Hepatocyte (in vitro differentiated cells): ENCODE data around the gene SPX. TPM values are rescaled to one million over a fixed set of nuclear protein-coding genes. Genes with fewer than 3 reads are reported as not detected.

ENCODE experiments used
- DNase-seq: peaks from one replicate; pipeline ENCODE4 v3.0.0-alpha.2; 2016; ENCODE audit warnings: low spot score
- H2AFZ ChIP-seq: fragments of 200-600 bp; sonication (generic); 2 replicates; pipeline ENCODE4 v1.6.0; 2016; ENCODE audit warnings: antibody characterized with exemption, mild to moderate bottlenecking
- H3K27ac ChIP-seq: fragments of 200-600 bp; sonication (generic); 2 replicates; pipeline ENCODE4 v1.5.1; 2016; ENCODE audit warnings: mild to moderate bottlenecking
- H3K27me3 ChIP-seq: fragments of 200-600 bp; sonication (generic); 2 replicates; pipeline ENCODE4 v1.6.1; 2016
- H3K36me3 ChIP-seq: fragments of 200-600 bp; sonication (generic); replicated peaks from 2 replicates; pipeline ENCODE4 v1.5.1; 2016; ENCODE audit warnings: low read depth; ENCODE audit not compliant: insufficient read depth
- H3K4me1 ChIP-seq: fragments of 200-600 bp; sonication (generic); 2 replicates; pipeline ENCODE4 v1.5.1; 2016; ENCODE audit warnings: mild to moderate bottlenecking, moderate library complexity; ENCODE audit not compliant: insufficient read depth
- H3K4me2 ChIP-seq: fragments of 200-600 bp; sonication (generic); 2 replicates; pipeline ENCODE4 v1.6.0; 2016
- H3K4me3 ChIP-seq: fragments of 200-600 bp; sonication (generic); 2 replicates; pipeline ENCODE4 v1.5.1; 2016; ENCODE audit warnings: mild to moderate bottlenecking
- H3K79me2 ChIP-seq: fragments of 200-600 bp; sonication (generic); 2 replicates; pipeline ENCODE4 v1.6.0; 2017; ENCODE audit warnings: mild to moderate bottlenecking
- H3K9me2 ChIP-seq: fragments of 200-600 bp; sonication (generic); replicated peaks from 2 replicates; pipeline ENCODE4 v1.6.0; 2017; ENCODE audit warnings: mild to moderate bottlenecking; ENCODE audit not compliant: insufficient read depth
- H3K9me3 ChIP-seq: fragments of 200-600 bp; sonication (generic); 2 replicates; pipeline ENCODE4 v1.5.1; 2016; ENCODE audit warnings: low read depth, mild to moderate bottlenecking
- H4K20me1 ChIP-seq: fragments of 200-600 bp; sonication (generic); 2 replicates; pipeline ENCODE4 v1.6.0; 2016; ENCODE audit warnings: mild to moderate bottlenecking; ENCODE audit not compliant: insufficient read depth, poor library complexity, severe bottlenecking
- CTCF ChIP-seq: fragments of 200-600 bp; sonication (generic); IDR thresholded peaks from 2 replicates; pipeline ENCODE4 v1.5.1; 2016; ENCODE audit warnings: antibody characterized with exemption, mild to moderate bottlenecking; ENCODE audit not compliant: poor library complexity
- EZH2 ChIP-seq: fragments of 200-600 bp; sonication (generic); IDR thresholded peaks from 2 replicates; pipeline ENCODE4 v1.6.1; 2016; ENCODE audit warnings: antibody characterized with exemption, mild to moderate bottlenecking, borderline replicate concordance
- EZH2phosphoT487 ChIP-seq: fragments of 200-600 bp; sonication (generic); IDR thresholded peaks from one replicate; pipeline ENCODE4 v1.6.1; 2018; ENCODE audit warnings: antibody characterized with exemption, mild to moderate bottlenecking, low read depth, moderate library complexity; ENCODE audit not compliant: unreplicated experiment, severe bottlenecking
- WGBS: methylation state at CpG from one replicate; pipeline ENCODE4 v1.1.6; 2016; ENCODE audit warnings: low lambda C conversion rate; ENCODE audit errors: missing lambda C conversion rate; 5-methylcytosine and 5-hydroxymethylcytosine counted together
- polyA plus RNA-seq: library from polyadenylated mRNA; unstranded; fragments of >200 nt; fragmentation: Nextera tagmentation; extraction: Ambion mirVana; gene quantifications from 2 replicates; pipeline ENCODE4 v1.2.1, GENCODE V29; 2016
- total RNA-seq: library from RNA; depleted of rRNA; stranded (reverse); fragments of >200 nt; gene quantifications from 2 replicates; pipeline ENCODE4 v1.2.3, GENCODE V29; 2014

SPX gene
- total and polyA plus RNA-seq, 2 experiments from 2014 or later, result 0.39 to 0.63 TPM

GRCh38 chr12:21538061-21538653 is 12.1 kb downstream of the SPX start:
- 94% methylated on average over 5 of the region's 5 CpGs for WGBS
- Histone ChIP-seq H3K36me3 (no peaks in the 10 kb centered on the region), H2AFZ (no peak overlapping the region), H3K4me2 (no peak overlapping the region), H3K79me2 (no peaks in the 10 kb centered on the region), H3K27ac (no peak overlapping the region), H3K9me3 (no peaks in the 10 kb centered on the region), H3K9me2 (no peaks in the 10 kb centered on the region), H3K4me1 (no peaks in the 10 kb centered on the region), H3K4me3 (no peak overlapping the region), H4K20me1 (no peaks in the 10 kb centered on the region), H3K27me3 (no peaks in the 10 kb centered on the region)
- no peak for DNase-seq
- TF ChIP-seq EZH2, result no peak

- Histone ChIP-seq H4K20me1 (no peaks in the 10 kb centered on the region), H3K27ac (no peak overlapping the region)
Measured at GRCh38 chr12:21539797-21540196, 13.7 kb downstream of the SPX start.

GRCh38 chr12:21541773-21542172 is 15.7 kb downstream of the SPX start:
- Histone ChIP-seq H3K79me2 (no peaks in the 10 kb centered on the region), H3K27ac (no peak overlapping the region), H2AFZ (no peak overlapping the region), H3K9me2 (no peaks in the 10 kb centered on the region), H3K4me2 (no peak overlapping the region), H3K36me3 (no peaks in the 10 kb centered on the region), H4K20me1 (no peaks in the 10 kb centered on the region), H3K4me3 (no peak overlapping the region), H3K27me3 (no peaks in the 10 kb centered on the region), H3K9me3 (no peaks in the 10 kb centered on the region), H3K4me1 (no peaks in the 10 kb centered on the region)
- WGBS, result 65% methylated on average over 6 of the region's 6 CpGs
- TF ChIP-seq EZH2phosphoT487, result no peak
- TF ChIP-seq CTCF, result no peak
- no peak for TF ChIP-seq EZH2
- no peak for DNase-seq

More at GRCh38 chr12:21539797-21540196, 13.7 kb downstream of the SPX start:
- Histone ChIP-seq H3K27me3 (no peaks in the 10 kb centered on the region), H3K4me3 (no peak overlapping the region), H3K4me1 (no peaks in the 10 kb centered on the region), H2AFZ (no peak overlapping the region), H3K9me2 (no peaks in the 10 kb centered on the region), H3K9me3 (no peaks in the 10 kb centered on the region), H3K79me2 (no peaks in the 10 kb centered on the region), H3K4me2 (no peak overlapping the region), H3K36me3 (no peaks in the 10 kb centered on the region)
- no peak for DNase-seq
- TF ChIP-seq EZH2phosphoT487, result no peak
- TF ChIP-seq EZH2, result no peak
- TF ChIP-seq CTCF, result no peak

- H3K36me3 ChIP-seq, result no peaks in the 10 kb centered on the region
- no peak for DNase-seq
Measured at GRCh38 chr12:21542403-21542802, 16.3 kb downstream of the SPX start.

More at GRCh38 chr12:21542403-21542802, 16.3 kb downstream of the SPX start:
- WGBS, result 88% methylated on average over 5 of the region's 5 CpGs
- Histone ChIP-seq H2AFZ (no peak overlapping the region), H3K27ac (no peak overlapping the region), H3K4me2 (no peak overlapping the region), H3K27me3 (no peaks in the 10 kb centered on the region), H3K9me2 (no peaks in the 10 kb centered on the region), H3K4me1 (no peaks in the 10 kb centered on the region), H3K9me3 (no peaks in the 10 kb centered on the region), H3K4me3 (no peak overlapping the region), H4K20me1 (no peaks in the 10 kb centered on the region), H3K79me2 (no peaks in the 10 kb centered on the region)
- TF ChIP-seq CTCF, result no peak
- TF ChIP-seq EZH2phosphoT487, result no peak
- no peak for TF ChIP-seq EZH2
